K562 (cell line): Measurements from ENCODE around the gene PYCR2. TPM values are rescaled to one million over a fixed set of nuclear protein-coding genes. Genes with fewer than 3 reads are reported as not detected.

Experiments
- ATAC-seq: fragments of 200-7000 bp; cut with Tn5 transposase; 3 replicates; pipeline ENCODE4 v1.9.1; 2020; ENCODE audit warnings: moderate library complexity
- BruUV-seq: library from RNA; stranded (reverse); fragments of 400-500 nt; replicated peaks from 2 replicates; lab custom pipeline; 2021; lab: Mats Ljungman, UMichigan
- CTCF ChIA-PET: fragments of 300-600 bp; formaldehyde crosslinking; extraction: SDS; loops from one replicate; lab custom pipeline; 2021; ENCODE audit warnings: low intra/inter-chr PET ratio; lab: Yijun Ruan, JAX
- POLR2A ChIA-PET: fragments of 300-600, 350-650 bp; sonication (Branson Sonifier 250); formaldehyde crosslinking; extraction: SDS; loops from one replicate; lab custom pipeline; 2021; ENCODE audit warnings: antibody characterized with exemption, inconsistent platforms; lab: Yijun Ruan, JAX
- DNase-seq, 4 experiments: peaks; one replicate each; pipeline versions ENCODE4 v3.0.0 to v3.0.0-alpha.2; 2011 to 2018; ENCODE audit warnings: low spot score in 3 of 4, mixed read lengths in 3 of 4; ENCODE audit errors: extremely low read depth in 1 of 4
- FAIRE-seq: peaks from 2 replicates; lab custom pipeline; 2011; peaks lifted over from hg19 to GRCh38; lab: Jason Lieb, UNC
- H2AFZ ChIP-seq: 2 replicates; pipeline ENCODE4 v1.6.0; 2011; ENCODE audit warnings: low read depth, low read length, control low read depth, inconsistent platforms
- H3K27ac ChIP-seq: fragments of 200-600 bp; 3 replicates; pipeline ENCODE4 v1.8.0; 2011; ENCODE audit warnings: low read depth, mild to moderate bottlenecking, control low read depth, inconsistent platforms, low read length, moderate library complexity, mixed read lengths; ENCODE audit errors: extremely low read depth
- H3K27me3 ChIP-seq, 2 experiments: fragments of 300-600 bp in 1 of 2; 2 replicates in 1 of 2; 3 replicates in 1 of 2; pipeline versions ENCODE4 v1.6.0 to v1.8.0; 2011; ENCODE audit warnings: inconsistent platforms in 2 of 2, low read length in 2 of 2, mild to moderate bottlenecking in 1 of 2, mixed read lengths in 1 of 2, moderate library complexity in 1 of 2; ENCODE audit not compliant: control insufficient read depth in 2 of 2, insufficient read depth in 2 of 2
- H3K36me3 ChIP-seq: fragments of 300-600 bp; 3 replicates; pipeline ENCODE4 v1.8.0; 2011; ENCODE audit warnings: mild to moderate bottlenecking, low read length, inconsistent platforms; ENCODE audit not compliant: control insufficient read depth, insufficient read depth
- H3K4me1 ChIP-seq, 2 experiments: fragments of 200-600 bp in 1 of 2; replicated peaks in 1 of 2; 2 replicates in 1 of 2; 3 replicates in 1 of 2; pipeline versions ENCODE4 v1.5.1 to v1.8.0; 2011; ENCODE audit warnings: inconsistent platforms in 2 of 2, low read length in 2 of 2, mild to moderate bottlenecking in 1 of 2, mixed read lengths in 1 of 2, moderate library complexity in 1 of 2; ENCODE audit not compliant: control insufficient read depth in 2 of 2, insufficient read depth in 2 of 2
- H3K4me2 ChIP-seq: 2 replicates; pipeline ENCODE4 v1.6.1; 2011; ENCODE audit warnings: low read length, control low read depth, inconsistent platforms, mixed read lengths; ENCODE audit not compliant: insufficient read depth
- H3K4me3 ChIP-seq: fragments of 200-600 bp; sonication (generic), shearing (Covaris generic); 2 replicates; pipeline ENCODE4 v1.5.1; 2016; ENCODE audit warnings: control low read depth, inconsistent platforms
- H3K79me2 ChIP-seq: fragments of 200-600 bp; 3 replicates; pipeline ENCODE4 v1.8.0; 2011; ENCODE audit warnings: low read length, inconsistent platforms; ENCODE audit not compliant: control insufficient read depth, insufficient read depth
- H3K9ac ChIP-seq, 2 experiments: 2 replicates each; pipeline versions ENCODE4 v1.6.0 to v1.6.1; 2011; ENCODE audit warnings: low read depth in 2 of 2, low read length in 2 of 2, control low read depth in 1 of 2, inconsistent platforms in 1 of 2, mild to moderate bottlenecking in 1 of 2, mixed read lengths in 1 of 2; ENCODE audit not compliant: insufficient read depth in 1 of 2
- H3K9me1 ChIP-seq: one replicate; pipeline ENCODE4 v1.6.0; 2011; ENCODE audit warnings: inconsistent platforms, mild to moderate bottlenecking, low read length, moderate library complexity; ENCODE audit not compliant: control insufficient read depth, insufficient read depth
- H3K9me3 ChIP-seq: replicated peaks from 2 replicates; pipeline ENCODE4 v1.5.1; 2011; ENCODE audit warnings: low read depth, low read length, inconsistent platforms; ENCODE audit not compliant: control insufficient read depth, insufficient read depth
- H4K20me1 ChIP-seq: replicated peaks from 2 replicates; pipeline ENCODE4 v1.6.1; 2011; ENCODE audit warnings: low read length, inconsistent platforms, mixed read lengths; ENCODE audit not compliant: control insufficient read depth, insufficient read depth
- ATF7 ChIP-seq: fragments of 450-650 bp; IDR thresholded peaks from 2 replicates; pipeline ENCODE4 v1.7.1; 2014; ENCODE audit warnings: mild to moderate bottlenecking, moderate library complexity
- EGR1 ChIP-seq: fragments of 450-650 bp; conservative IDR thresholded peaks from 2 replicates; pipeline ENCODE4 v1.6.1; 2017; ENCODE audit warnings: mild to moderate bottlenecking
- ETS2 ChIP-seq: IDR thresholded peaks from 2 replicates; pipeline ENCODE4 v1.6.1; 2016; ENCODE audit warnings: borderline replicate concordance, missing genetic modification characterization, mild to moderate bottlenecking, moderate library complexity, missing compliant biosample characterization; ENCODE audit not compliant: poor library complexity, severe bottlenecking
- KAT2B ChIP-seq: IDR thresholded peaks from one replicate; pipeline ENCODE4 v1.6.1; 2012; ENCODE audit warnings: low read depth, mild to moderate bottlenecking, control low read depth, inconsistent platforms, low read length, moderate library complexity
- PRPF4 ChIP-seq: fragments of 200-400 bp; formaldehyde crosslinking; IDR thresholded peaks from one replicate; pipeline ENCODE4 v1.6.1; 2017; ENCODE audit warnings: low read length, low read depth, mild to moderate bottlenecking; ENCODE audit not compliant: insufficient read depth, poor library complexity, severe bottlenecking
- SAFB2 ChIP-seq: fragments of 200-400 bp; formaldehyde crosslinking; IDR thresholded peaks from 2 replicates; pipeline ENCODE4 v1.6.1; 2018; ENCODE audit warnings: borderline replicate concordance, low read length, low read depth, moderate library complexity; ENCODE audit not compliant: severe bottlenecking
- SMARCC2 ChIP-seq: fragments of 450-650 bp; IDR thresholded peaks from 2 replicates; pipeline ENCODE4 v1.6.1; 2017; ENCODE audit warnings: antibody characterized with exemption, moderate library complexity, mild to moderate bottlenecking, low read depth
- STAT5A ChIP-seq: IDR thresholded peaks from 2 replicates; pipeline ENCODE4 v1.6.1; 2012; ENCODE audit warnings: low read length, inconsistent platforms, borderline replicate concordance
- THRAP3 ChIP-seq: fragments of 450-650 bp; IDR thresholded peaks from 2 replicates; pipeline ENCODE4 v1.6.1; 2016; ENCODE audit warnings: mild to moderate bottlenecking, inconsistent platforms, borderline replicate concordance
- U2AF1 ChIP-seq: fragments of 200-400 bp; formaldehyde crosslinking; optimal IDR thresholded peaks from 2 replicates; pipeline ENCODE3; 2017; ENCODE audit warnings: mild to moderate bottlenecking, low read depth, low read length, moderate library complexity
- ZNF124 ChIP-seq: sonication (generic); formaldehyde crosslinking; IDR thresholded peaks from 2 replicates; pipeline ENCODE4 v1.8.1; 2022; ENCODE audit warnings: missing genetic modification reagents
- ZNF316 ChIP-seq: fragments of 450-650 bp; IDR thresholded peaks from 2 replicates; pipeline ENCODE4 v1.6.1; 2016
- ZNF764 ChIP-seq: fragments of 250-450 bp; sonication (Bioruptor Pico); IDR thresholded peaks from 2 replicates; pipeline ENCODE4 v1.4.0; 2020; ENCODE audit warnings: low read depth, mild to moderate bottlenecking, moderate library complexity
- WGBS: fragments of 100-300 bp; shearing (Covaris generic); methylation state at CpG from one replicate; pipeline ENCODE4 v1.1.6; 2016; ENCODE audit warnings: low coverage, mixed read lengths; ENCODE audit not compliant: insufficient coverage; ENCODE audit errors: missing lambda C conversion rate; 5-methylcytosine and 5-hydroxymethylcytosine counted together
- in situ Hi-C: fragments of 300-500 bp; cut with MboI; formaldehyde crosslinking; loops from 4 replicates; pipeline ENCODE4 v1.15.0; 2018; ENCODE audit warnings: inconsistent platforms, mixed read lengths
- intact Hi-C: fragments of 100-400 bp; cut with micrococcal nuclease; formaldehyde crosslinking; loops from 2 replicates; pipeline ENCODE4 v1.14.2; 2022
- polyA plus RNA-seq, 8 experiments: library from polyadenylated mRNA; depleted of rRNA in 4 of 8; stranded (reverse) in 5 of 8; unstranded in 3 of 8; fragments of >200 nt; fragmentation: Nextera tagmentation in 2 of 8; fragmentation: Illumina TruSeq in 1 of 8; extraction: Ambion mirVana in 2 of 8; extraction: Trizol in 1 of 8; gene quantifications; 2 replicates each; pipeline versions ENCODE4 v1.2.1 to v1.2.3, GENCODE V29; 2011 to 2014; ENCODE audit warnings: inconsistent platforms in 1 of 8, missing spikeins in 1 of 8
- total RNA-seq, 7 experiments: library from RNA; depleted of rRNA in 6 of 7; stranded (reverse); fragments of >200 nt in 6 of 7; fragmentation: Illumina TruSeq in 2 of 7; extraction: Trizol in 2 of 7; gene quantifications; 2 replicates each; pipeline versions ENCODE4 v1.2.1 to v1.2.3, GENCODE V29; 2011 to 2021; ENCODE audit warnings: low replicate concordance in 1 of 7

PYCR2 gene
- total and polyA plus RNA-seq, 9 of the 15 experiments (the other 6 are each of a cell fraction or from before 2014, with no cell fraction given): 5.5 to 219 (median 127) TPM

- Histone ChIP-seq H3K79me2 (no peaks in the 10 kb centered on the region), H2AFZ (no peak overlapping the region), H3K27me3 (no peaks in the 10 kb centered on the region), H3K27ac (no peak overlapping the region), H3K9me3 (no peaks in the 10 kb centered on the region), H3K36me3 (no peaks in the 10 kb centered on the region), H3K4me2 (no peak overlapping the region), H3K9me1 (peaks cover 3% of the 10 kb centered on the region), H4K20me1 (no peaks in the 10 kb centered on the region), H3K4me1 (peaks cover 0 to 33% of the 10 kb centered on the region in 2 experiments; a peak in 3 of 5 replicates), H3K9ac (peak overlapping the region in 1 of 2 experiments; percentile 41; a peak in 2 of 4 replicates), H3K4me3 (no peak overlapping the region)
- in situ Hi-C loops (no loop called here), intact Hi-C loops (no loop called here)
- no peak for FAIRE-seq
- POLR2A ChIA-PET: interaction anchor here (0.7 to 1.9 kb wide), 4 partner anchors 10 to 35 kb away, joined by 3 to 8 read pairs (median 5); partner anchors contain the start of gene PYCR2
- DNase-seq: no peak
- no TSS peak for BruUV-seq
- 70% methylated on average over 18 of the region's 18 CpGs for WGBS
- ATAC-seq: no peak
- CTCF ChIA-PET: no interaction called here
- TF ChIP-seq THRAP3 (no peak), ZNF764 (CRISPR knock-in tag) (no peak), ZNF316 (no peak), ETS2 (tag) (no peak), SMARCC2 (no peak), KAT2B (no peak), SAFB2 (no peak), ZNF124 (no peak), STAT5A (no peak), U2AF1 (no peak), EGR1 (no peak), PRPF4 (no peak), ATF7 (no peak)
These were observed 35.7 kb downstream of the PYCR2 start for GRCh38 chr1:225888289-225888897.
